Measurements from ENCODE around the gene DCAF7.

Gene DCAF7

GRCh38 chr17:63543822-63544420 is 6.4 kb upstream of the DCAF7 start:
- no peak for DNase-seq (ENCODE audit: low read depth in 2 of 3, low spot score in 1 of 3)

- DNase-seq (ENCODE audit: low read depth in 2 of 3, low spot score in 1 of 3) = no peak
Observed at GRCh38 chr17:63544467-63545301, 5.6 kb upstream of the DCAF7 start.

GRCh38 chr17:63546308-63547082 is 3.8 kb upstream of the DCAF7 start:
- DNase-seq (ENCODE audit: low read depth in 2 of 3, low spot score in 1 of 3) = no peak

- DNase-seq (ENCODE audit: low read depth in 2 of 3, low spot score in 1 of 3) = no peak
Observed at GRCh38 chr17:63547083-63547523, 3.2 kb upstream of the DCAF7 start.

GRCh38 chr17:63549289-63549945 is 860 bp upstream of the DCAF7 start:
- DNase-seq (ENCODE audit: low read depth in 2 of 3, low spot score in 1 of 3) = peak in 1 of 3 donors; percentile 3

DNA sequence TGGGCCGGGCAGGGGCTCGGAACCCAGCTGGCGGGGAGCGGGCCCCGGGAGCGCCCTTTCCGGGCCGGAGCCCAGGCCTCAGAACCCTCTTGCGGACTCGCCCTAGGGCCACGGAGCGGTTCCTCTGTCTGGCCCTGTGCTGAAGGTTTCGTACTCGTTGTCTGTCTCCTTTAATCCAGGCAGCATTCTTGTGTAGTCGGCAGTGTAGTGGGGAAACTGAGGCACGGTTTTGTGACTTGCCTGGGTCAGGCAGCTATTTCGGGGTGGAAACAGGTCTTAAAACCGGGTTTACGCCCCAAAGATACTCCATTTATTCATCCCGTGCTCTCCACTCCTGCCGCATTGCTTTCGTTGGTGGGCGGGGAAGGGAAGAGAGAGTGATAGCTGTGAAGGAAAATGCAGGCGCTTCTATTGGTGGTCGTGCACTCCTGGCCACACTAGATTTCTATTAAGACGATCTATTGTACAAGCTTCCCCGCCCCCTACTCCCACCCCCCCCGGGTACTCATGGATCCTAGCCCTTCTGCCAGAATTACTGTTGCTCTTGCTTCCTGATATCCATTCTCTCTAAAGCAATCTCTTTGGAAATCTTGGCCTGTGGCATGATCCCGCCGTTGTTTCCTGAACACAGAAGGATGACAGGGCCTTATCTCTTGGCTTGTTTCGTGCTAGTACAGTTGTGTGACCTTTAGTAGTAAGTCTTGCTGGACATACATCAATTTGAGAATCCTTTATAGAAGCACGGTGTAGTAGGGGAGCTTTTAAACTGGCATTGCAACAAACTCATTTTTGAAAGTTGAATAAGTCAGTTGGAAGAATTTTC is 751 bp downstream of the DCAF7 start:
- DNase-seq (ENCODE audit: low read depth in 2 of 3, low spot score in 1 of 3) = no peak

DNA sequence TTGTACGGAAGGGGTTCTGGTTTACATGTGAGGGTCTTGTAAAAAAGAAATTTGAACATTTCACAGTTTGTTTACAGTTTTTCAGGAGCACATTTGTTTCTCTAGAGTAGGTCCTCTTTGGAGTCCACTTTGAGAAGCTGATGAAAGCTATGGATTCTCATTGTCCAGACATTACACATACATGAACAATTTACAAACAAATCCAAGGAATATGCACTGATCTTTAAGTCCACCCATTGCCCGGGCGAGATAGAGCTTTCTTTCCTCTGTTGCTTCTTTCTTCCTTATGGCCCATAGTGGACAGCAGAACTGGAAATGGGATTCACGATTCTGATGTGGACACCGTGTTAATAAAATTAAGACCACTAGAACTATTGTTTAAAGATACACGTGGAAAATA is 1.9 kb downstream of the DCAF7 start:
- no peak for DNase-seq (ENCODE audit: low read depth in 2 of 3, low spot score in 1 of 3)

DNA sequence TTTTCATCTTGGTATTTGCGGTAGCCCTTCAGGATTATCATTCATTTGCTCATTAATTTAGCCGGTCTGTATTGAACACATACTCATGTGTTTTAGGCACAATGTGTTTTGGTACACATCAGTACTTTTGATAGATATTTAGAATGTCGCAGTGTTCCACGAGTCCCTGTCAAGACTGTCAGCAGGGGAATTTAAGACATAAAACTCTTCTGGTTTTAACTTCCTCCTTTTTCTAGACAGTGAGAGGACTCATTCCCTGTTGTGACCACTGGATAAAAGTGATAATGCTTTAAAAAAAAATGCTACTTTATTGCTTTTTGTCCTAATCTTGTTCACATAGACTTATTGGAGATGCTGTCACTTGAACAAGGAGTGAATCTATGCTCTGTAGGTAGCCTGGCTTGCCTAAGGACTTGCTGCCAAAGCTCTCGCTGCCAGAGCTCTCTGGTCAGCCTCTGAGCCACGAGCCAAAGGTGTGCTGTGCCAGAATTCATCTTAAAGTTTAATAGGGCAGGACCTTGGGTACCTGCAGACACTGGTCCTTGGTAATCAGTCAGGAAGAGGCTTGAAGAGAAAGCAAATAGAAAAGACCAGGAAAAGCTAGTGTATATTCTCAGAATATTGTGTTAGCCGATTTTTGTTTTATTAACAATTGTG is 5.4 kb downstream of the DCAF7 start:
- DNase-seq (ENCODE audit: low read depth in 2 of 3, low spot score in 1 of 3) = no peak

- no peak for DNase-seq (ENCODE audit: low read depth in 2 of 3, low spot score in 1 of 3)
Observed at GRCh38 chr17:63557416-63557815, 7.1 kb downstream of the DCAF7 start.

DNA sequence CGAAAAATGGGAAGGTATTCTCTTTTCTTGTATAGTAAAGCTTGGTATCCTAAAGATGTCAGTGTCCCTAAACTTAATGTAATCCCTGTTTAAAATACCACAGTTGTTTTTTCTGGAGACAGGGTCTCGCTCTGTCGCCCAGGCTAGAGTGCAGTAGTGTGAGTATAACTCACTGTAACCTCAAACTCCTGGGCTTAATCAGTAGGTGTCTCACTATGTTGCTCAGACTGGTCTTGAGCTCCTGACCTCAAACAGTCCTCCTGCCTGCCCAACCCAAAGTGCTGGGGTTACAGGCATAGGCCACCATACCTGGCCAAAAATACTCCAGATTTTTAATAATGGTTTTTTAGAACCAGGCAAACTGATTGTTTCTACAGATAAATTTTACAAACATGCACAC is 8.2 kb downstream of the DCAF7 start:
- no peak for DNase-seq (ENCODE audit: low read depth in 2 of 3, low spot score in 1 of 3)

DNA sequence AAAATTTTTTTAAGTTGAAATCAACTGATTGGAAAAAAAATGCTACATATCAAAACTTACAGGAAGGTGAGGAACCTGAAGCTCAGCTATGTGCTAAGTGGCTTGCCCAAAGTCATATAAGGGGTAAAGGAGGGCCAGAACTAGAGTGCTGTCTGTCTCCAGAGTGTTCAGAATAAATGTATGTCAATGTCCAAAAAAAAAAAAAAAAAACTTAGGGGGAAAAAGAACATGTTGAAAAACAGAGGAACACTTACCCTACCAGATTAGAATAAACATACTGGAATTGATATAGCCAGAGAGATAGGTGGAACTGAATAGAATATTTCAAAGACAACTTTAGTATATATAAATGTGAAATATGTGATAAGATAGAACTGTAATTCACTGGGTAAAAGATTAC is 11.5 kb downstream of the DCAF7 start:
- no peak for DNase-seq (ENCODE audit: low read depth in 2 of 3, low spot score in 1 of 3)

DNA sequence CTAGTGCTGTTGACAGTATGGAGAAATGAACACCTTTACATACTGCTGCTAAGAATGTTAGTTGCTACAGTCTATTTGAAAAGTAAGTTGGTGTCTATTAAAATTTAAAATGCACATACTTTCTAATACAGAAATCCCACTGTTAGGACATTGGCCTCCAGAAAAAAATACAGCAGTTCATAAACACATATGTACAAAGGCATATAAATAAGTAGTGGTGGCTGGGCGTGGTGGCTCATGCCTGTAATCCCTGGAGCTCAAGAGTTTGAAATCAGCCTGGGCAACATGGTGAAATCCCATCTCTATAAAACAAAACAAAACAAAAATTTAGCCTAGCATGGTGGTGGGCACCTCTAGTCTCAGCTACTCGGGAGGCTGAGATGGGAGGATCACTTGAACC is 13.1 kb downstream of the DCAF7 start:
- no peak for DNase-seq (ENCODE audit: low read depth in 2 of 3, low spot score in 1 of 3)

DNA sequence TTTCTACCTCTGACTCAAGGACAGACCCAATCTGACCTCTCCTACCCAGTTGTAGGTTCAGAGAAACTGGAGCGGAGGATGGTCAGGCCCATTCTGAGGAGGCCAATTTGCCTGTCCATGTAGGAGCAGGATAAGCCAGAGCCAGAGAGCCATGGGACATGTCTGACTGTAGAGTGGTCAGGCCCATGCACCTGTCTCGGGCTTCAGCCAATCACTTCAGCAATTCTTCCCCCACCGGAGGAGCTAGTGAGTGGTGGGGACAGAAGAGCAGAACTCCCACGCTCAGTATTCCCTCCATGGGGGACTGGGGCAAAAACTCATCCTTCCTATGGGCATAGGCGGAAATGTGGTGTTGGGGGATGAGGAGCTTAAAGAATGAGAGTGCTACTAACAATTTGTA is 14.3 kb downstream of the DCAF7 start:
- DNase-seq (ENCODE audit: low read depth in 2 of 3, low spot score in 1 of 3) = no peak

DNA sequence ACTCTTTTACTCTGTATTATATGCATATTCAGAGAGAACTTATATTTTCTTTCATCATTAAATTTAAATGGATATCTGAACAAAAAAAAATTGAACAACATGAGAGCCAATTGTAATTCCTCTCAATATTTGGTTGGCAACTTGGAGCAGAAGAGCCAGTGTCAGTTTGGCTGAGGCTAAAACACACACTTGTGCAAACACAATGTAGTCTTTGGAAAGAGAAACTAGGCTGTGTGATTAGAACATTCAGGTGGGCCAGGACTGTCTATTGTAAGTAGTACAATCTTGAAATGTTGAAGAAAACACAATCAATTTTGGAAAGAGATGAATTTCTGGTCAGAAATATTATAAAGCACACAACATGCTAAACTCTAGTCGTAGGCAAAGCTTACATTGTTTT is 17.0 kb downstream of the DCAF7 start:
- no peak for DNase-seq (ENCODE audit: low read depth in 2 of 3, low spot score in 1 of 3)

DNA sequence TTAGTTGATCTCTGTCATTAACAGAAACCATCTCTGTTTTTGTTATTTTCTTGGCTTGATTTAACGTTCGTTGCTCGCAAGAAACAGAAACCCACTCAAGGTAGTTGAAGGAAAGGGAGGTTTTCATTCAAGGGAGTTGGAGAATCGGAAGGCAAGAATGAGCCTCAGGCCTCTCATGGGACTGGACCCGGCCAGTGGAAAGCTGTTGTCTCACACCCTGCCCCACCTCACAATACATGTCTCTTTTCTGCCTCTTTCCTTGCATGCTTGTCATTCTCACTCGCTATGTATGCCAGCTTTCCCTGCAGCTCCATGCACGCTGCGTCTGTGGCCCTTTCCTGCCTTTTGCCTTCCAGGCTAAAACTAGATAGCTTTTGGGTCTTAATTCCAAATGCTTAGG is 18.3 kb downstream of the DCAF7 start:
- DNase-seq (ENCODE audit: low read depth in 2 of 3, low spot score in 1 of 3) = no peak

DNA sequence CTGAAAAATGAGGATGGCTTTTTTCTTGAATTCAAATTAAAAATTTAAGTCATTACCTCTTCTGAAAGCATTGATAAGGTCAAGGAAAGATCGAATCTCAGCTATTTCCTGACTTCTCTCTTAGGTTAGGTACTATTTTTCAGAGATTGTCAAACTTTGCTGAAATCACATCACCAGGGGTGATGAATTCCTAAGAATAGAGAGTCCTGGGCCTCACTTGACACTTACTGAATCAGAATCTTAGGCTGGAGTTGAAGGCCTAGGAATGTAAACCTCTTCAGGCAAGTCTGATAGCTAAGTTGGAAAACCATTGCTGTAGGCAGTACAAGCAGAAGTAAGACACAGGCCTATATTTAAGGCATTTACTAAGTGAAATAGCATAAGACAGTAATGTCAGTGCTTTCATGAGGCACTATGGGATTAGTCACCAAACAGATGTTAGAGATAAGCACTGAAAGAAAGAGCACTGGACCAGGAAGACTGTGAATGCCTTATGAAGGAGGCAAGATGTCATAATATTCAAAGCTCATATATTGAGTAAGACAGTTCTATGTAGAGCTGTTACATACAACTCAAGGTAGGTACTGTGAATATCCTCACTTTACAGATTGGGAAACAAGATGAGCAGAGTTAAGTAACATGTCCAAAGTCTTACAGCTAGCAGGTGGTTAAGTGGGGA is 21.5 kb downstream of the DCAF7 start:
- DNase-seq (ENCODE audit: low read depth in 2 of 3, low spot score in 1 of 3) = no peak

DNA sequence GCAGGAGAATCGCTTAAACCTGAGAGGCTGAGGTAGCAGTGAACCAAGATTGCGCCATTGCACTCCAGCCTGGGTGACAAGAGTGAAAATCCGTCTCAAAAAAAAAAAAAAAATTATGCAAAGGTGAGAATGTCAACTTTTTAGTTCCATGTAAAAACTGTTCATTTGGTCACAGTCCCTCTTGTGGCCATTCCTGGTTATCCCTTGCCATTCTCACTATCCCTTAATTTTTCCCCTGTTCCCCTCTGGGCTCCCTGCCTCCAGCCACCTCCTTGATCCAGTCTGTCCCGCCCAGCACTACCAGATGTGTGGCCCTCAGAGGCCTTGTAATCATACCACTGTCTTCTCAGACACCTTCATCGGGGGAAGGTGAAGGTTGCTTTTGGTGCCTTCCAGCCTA is 23.4 kb downstream of the DCAF7 start:
- no peak for DNase-seq (ENCODE audit: low read depth in 2 of 3, low spot score in 1 of 3)

DNA sequence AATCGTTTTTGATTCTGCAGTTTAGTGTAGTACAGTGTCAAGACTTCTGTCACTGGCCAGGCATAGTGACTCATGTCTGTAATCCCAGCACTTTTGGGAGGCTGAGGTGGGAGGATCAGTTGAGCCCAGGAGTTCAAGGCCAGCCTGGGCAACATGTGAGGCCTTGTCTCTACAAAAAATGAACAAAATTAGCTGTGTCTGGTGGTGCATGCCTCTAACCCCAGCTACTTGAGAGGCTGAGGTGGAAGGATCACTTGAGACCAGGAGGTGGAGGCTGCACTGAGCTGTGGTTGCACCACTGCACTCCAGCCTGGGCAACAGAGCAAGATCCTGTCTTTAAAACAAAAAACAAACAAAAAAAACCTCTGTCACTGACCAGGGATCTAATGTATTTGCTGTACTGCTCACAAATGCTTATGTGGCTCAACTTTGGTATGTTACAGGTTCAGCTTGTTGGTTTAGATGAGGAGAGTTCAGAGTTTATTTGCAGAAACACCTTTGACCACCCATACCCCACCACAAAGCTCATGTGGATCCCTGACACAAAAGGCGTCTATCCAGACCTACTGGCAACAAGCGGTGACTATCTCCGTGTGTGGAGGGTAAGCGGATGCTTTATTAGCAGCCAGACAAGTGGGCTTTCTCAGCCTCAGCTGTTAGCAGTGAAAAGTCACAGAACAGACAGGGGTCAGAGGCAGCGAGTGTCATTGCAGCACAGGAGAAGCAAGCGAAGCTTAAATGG is 27.9 kb downstream of the DCAF7 start:
- DNase-seq (ENCODE audit: low read depth in 2 of 3, low spot score in 1 of 3) = no peak

DNA sequence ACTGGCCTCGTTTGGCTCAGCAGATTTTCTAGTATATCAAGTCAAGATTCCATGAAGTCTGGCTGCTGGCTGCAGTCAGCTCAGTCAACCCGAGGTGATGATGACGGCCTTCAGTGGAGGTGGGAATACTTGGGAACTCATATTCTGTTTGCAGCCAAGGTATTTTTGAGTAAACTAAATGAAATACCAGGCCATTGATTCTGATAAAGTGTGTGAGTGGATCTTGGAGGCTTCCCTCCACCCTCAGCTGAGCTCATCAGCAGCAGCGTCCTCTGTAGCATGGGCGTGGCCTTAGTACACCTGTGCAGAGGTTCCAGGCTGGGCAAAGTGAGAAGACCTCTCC is 28.5 kb downstream of the DCAF7 start:
- no peak for DNase-seq (ENCODE audit: low read depth in 2 of 3, low spot score in 1 of 3)

Measured in stimulated activated CD4-positive, alpha-beta T cell treated with anti-CD3 and anti-CD28 coated beads, Interleukin-12 subunit alpha, Interleukin-12 subunit beta, amount 100 ng/mL, for 48 hours (primary cell).